Right lobe of liver (tissue), 4 donors: ENCODE results near the gene BIK.

Source experiments
- CTCF ChIP-seq, 4 donors: fragments of 200-600 bp in 3 of 4; fragments of 450-650 bp in 1 of 4; IDR thresholded peaks; one replicate each; pipeline versions ENCODE4 v1.5.1 to v1.8.0; 2016 to 2022; ENCODE audit warnings: antibody characterized with exemption in 4 of 4, mild to moderate bottlenecking in 2 of 4
- POLR2A ChIP-seq: fragments of 450-650 bp; IDR thresholded peaks from one replicate; pipeline ENCODE4 v1.6.1; 2017; ENCODE audit warnings: antibody characterized with exemption, mild to moderate bottlenecking
- donor health status: DM: no; HTN: no; CAD: no.
- donor health status: DM: no; HTN: no; CAD: no.
- donor health status: DM: no; HTN: yes; CAD: no.

- peak in 2 of 4 donors; percentile 9 to 22 for TF ChIP-seq CTCF (IDR thresholded peaks at IDR 0.05)
- TF ChIP-seq POLR2A, result no peak
These were observed 49.1 kb downstream of the BIK start for GRCh38 chr22:43159484-43160178.
